ENCODE results near the gene RNF157.

Gene RNF157

GRCh38 chr17:76123749-76124581 lies 116.3 kb downstream of the RNF157 start:
- no peak for DNase-seq (ENCODE audit: low read depth in 2 of 2)

GRCh38 chr17:76123191-76123499 lies 117.1 kb downstream of the RNF157 start:
- DNase-seq (ENCODE audit: low read depth in 2 of 2), result no peak

GRCh38 chr17:76122431-76123190 lies 117.7 kb downstream of the RNF157 start:
- no peak for DNase-seq (ENCODE audit: low read depth in 2 of 2)

- DNase-seq (ENCODE audit: low read depth in 2 of 2), result no peak
These were observed 118.3 kb downstream of the RNF157 start for GRCh38 chr17:76121932-76122430.

- DNase-seq (ENCODE audit: low read depth in 2 of 2), result no peak
These were observed 119.7 kb downstream of the RNF157 start for GRCh38 chr17:76120658-76121008.

- no peak for DNase-seq (ENCODE audit: low read depth in 2 of 2)
These were observed 120.6 kb downstream of the RNF157 start for GRCh38 chr17:76119409-76120371.

- no peak for DNase-seq (ENCODE audit: low read depth in 2 of 2)
These were observed 125.0 kb downstream of the RNF157 start for GRCh38 chr17:76115138-76115754.

- no peak for DNase-seq (ENCODE audit: low read depth in 2 of 2)
These were observed 128.3 kb downstream of the RNF157 start for GRCh38 chr17:76111956-76112355.

GRCh38 chr17:76107509-76107908 lies 132.8 kb downstream of the RNF157 start:
- DNase-seq (ENCODE audit: low read depth in 2 of 2), result no peak

- DNase-seq (ENCODE audit: low read depth in 2 of 2), result no peak
These were observed 133.6 kb downstream of the RNF157 start for GRCh38 chr17:76106703-76107102.

- DNase-seq (ENCODE audit: low read depth in 2 of 2), result no peak
These were observed 135.4 kb downstream of the RNF157 start for GRCh38 chr17:76104896-76105231.

GRCh38 chr17:76104140-76104895 lies 136.0 kb downstream of the RNF157 start:
- no peak for DNase-seq (ENCODE audit: low read depth in 2 of 2)

GRCh38 chr17:76103274-76104139 lies 136.8 kb downstream of the RNF157 start, which contains the start of gene EXOC7:
TSS of gene EXOC7 (minus strand) at chr17:76103787. CDS start at chr17:76103692, 95 bp downstream.
- DNase-seq (ENCODE audit: low read depth in 2 of 2), result peak; percentile 79 to 84

- DNase-seq (ENCODE audit: low read depth in 2 of 2), result no peak
These were observed 137.4 kb downstream of the RNF157 start for GRCh38 chr17:76102944-76103273.

GRCh38 chr17:76097716-76098295 lies 142.5 kb downstream of the RNF157 start:
- DNase-seq (ENCODE audit: low read depth in 2 of 2), result no peak

GRCh38 chr17:76095943-76096342 lies 144.3 kb downstream of the RNF157 start:
- DNase-seq (ENCODE audit: low read depth in 2 of 2), result no peak

- no peak for DNase-seq (ENCODE audit: low read depth in 2 of 2)
These were observed 146.2 kb downstream of the RNF157 start for GRCh38 chr17:76094046-76094445.

- no peak for DNase-seq (ENCODE audit: low read depth in 2 of 2)
These were observed 147.5 kb downstream of the RNF157 start for GRCh38 chr17:76092526-76093413.
